Heart left ventricle (tissue), 13 donors: ENCODE measurements around the gene PTPRD.

ENCODE experiments used
- POLR2A ChIP-seq, 2 donors: fragments of 450-650 bp; IDR thresholded peaks; one replicate each; pipeline ENCODE4 v1.6.1; 2017; ENCODE audit warnings: antibody characterized with exemption in 2 of 2, mild to moderate bottlenecking in 2 of 2, moderate library complexity in 2 of 2
- TF ChIP-seq, protein P1 (sequence below), 12 donors: fragments of 200-600 bp; sonication (generic) in 4 of 12; IDR thresholded peaks; one replicate each; pipeline versions ENCODE4 v1.5.0 to v1.8.0; 2018 to 2022; ENCODE audit warnings: antibody characterized with exemption in 12 of 12, mild to moderate bottlenecking in 5 of 12
- donor health status: ischemic (EF 13 %, LVEDD 7.1; RV severe dilation, severe dysfunction).
- donor health status: DM: no; HTN: yes; CAD: no.
- donor health status: DM: no; HTN: no; CAD: no.
- donor health status: ischemic (EF 25% LVEDD 6.9; RV normal size, moderate dysfunction).
- donor health status: ischemic (EF 25% LVEDD 5.7; RV mildly dilated, moderate dysfunction).
- donor health status: ischemic (EF 35%, LVEDD 5.7; RV mildly dilated, moderate dysfunction).
- donor health status: nonischemic (EF 11% LVEDD 7.7; RV severe dilation, severe dysfunction).
- donor health status: DM: yes; HTN: yes; CAD: no.
- donor health status: PGD.
- donor health status: ischemic (EF 29% LVEDD 5.4; RV normal size, mild dysfunction).
- donor health status: nonischemic (EF 23%, LVEDD 6.1; RV moderate dilation, normal function).

DNA sequence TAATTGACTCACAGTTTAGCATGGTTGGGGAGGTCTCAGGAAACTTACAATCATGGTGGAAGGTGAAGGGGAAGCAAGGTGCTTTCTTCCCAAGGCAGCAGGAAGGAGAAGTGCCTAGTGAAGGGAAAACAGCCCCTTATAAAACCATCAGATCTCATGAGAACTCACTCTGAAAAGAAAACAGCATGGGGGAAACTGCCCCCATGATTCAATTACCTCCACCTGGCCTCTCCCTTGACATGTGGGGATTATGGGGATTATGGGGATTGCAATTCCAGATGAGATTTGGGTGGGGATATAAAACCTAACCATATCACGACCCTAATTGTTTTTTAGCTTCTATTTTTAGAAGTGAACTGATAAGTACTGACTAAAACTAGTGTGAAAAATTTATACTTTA, 1435.7 kb downstream of the PTPRD start:
- TF ChIP-seq, protein P1, sequence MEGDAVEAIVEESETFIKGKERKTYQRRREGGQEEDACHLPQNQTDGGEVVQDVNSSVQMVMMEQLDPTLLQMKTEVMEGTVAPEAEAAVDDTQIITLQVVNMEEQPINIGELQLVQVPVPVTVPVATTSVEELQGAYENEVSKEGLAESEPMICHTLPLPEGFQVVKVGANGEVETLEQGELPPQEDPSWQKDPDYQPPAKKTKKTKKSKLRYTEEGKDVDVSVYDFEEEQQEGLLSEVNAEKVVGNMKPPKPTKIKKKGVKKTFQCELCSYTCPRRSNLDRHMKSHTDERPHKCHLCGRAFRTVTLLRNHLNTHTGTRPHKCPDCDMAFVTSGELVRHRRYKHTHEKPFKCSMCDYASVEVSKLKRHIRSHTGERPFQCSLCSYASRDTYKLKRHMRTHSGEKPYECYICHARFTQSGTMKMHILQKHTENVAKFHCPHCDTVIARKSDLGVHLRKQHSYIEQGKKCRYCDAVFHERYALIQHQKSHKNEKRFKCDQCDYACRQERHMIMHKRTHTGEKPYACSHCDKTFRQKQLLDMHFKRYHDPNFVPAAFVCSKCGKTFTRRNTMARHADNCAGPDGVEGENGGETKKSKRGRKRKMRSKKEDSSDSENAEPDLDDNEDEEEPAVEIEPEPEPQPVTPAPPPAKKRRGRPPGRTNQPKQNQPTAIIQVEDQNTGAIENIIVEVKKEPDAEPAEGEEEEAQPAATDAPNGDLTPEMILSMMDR (IDR thresholded peaks at IDR 0.05) = no peak
- TF ChIP-seq POLR2A (IDR thresholded peaks at IDR 0.05) = no peak
